DMS 273 (cell line): Measurements from ENCODE around the gene FYTTD1.

Source experiments
- DNase-seq: peaks from one replicate; lab custom pipeline; 2025; ENCODE audit not compliant: unreplicated experiment; lab: John Stamatoyannopoulos, UW

The FYTTD1 gene

DNA sequence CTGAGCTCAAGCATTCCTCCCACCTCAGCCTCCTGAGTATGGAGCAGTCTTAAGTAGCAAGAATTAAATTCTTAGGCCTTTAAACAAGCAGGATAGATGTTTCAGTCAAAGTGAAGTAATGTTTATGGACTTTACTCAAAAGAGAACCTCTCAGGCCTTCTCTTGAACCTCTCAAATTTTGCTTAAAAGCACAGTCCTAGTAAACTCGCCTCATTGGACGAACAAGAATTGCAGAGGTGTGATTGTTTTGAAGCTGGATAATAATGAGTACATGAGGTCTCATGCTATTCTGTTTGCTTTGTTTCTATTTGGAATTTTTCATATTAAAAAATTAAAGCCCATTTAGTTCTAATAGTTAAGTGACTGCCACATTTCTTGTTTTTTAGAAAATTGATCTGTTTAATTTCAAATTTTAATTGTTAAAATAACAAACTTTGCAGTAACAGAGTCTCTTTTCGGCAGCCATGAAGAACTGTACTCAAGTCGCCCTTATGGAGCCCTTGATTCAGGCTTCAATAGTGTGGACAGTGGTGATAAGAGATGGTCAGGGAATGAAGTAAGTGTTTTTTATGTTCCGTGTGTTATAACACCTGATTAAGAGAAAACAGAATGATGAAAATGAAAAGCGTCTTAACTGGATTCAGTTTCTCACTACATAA is 80.8 kb downstream of the FYTTD1 start:
- DNase-seq: no peak

DNA sequence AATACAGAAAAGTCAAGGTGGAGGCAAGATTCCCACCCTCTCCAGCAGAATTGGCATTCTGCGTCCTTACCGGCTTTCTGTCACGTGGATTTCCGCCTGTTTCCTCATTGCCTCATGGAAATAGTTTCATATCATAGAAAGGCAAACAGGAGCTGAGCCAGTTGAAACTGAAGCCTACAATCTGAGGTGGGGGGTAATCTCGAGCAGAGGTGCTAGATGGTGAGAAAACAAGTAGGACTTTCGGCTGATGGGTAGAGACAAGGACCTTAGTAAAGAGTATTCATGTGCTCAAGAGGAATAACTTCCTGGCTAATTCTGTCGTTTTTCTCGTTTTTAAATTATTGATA is 81.3 kb downstream of the FYTTD1 start:
- DNase-seq: no peak

DNA sequence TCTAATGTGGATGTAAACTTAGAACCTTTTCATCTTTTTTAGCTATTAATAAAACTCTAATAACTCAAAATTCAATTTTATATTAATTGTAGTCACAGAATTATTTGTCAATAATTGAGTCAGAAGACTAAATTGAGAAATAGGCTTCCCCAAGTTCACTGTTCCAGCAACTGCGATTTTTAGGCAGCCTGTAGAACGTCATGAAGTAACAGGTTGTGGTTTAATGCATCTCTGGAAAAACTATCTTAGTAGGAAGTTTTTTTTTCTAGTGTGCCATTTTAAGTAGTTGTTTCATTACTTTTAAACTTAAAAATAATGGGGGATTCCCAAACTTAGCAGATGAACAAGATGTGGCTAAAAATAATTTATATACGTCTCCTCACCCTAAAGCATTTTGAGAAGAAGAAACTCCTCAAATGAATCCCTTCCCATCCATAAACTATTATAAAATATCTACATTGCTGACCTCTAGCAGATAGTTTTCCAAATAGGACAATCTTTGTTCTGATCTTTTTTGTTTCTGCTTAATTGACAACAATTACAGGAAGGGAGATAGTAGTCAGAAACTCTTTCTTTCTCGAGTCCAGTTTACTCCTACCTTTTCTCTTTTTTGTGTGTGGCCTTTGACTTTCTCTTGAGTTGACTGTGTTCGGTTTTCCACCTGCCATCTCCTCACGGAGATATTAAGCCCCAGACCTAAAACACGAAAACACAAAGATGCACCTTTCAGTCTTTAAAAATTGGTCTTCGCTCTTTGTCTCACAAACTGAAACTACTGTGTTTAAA is 84.4 kb downstream of the FYTTD1 start:
- no peak for DNase-seq

DNA sequence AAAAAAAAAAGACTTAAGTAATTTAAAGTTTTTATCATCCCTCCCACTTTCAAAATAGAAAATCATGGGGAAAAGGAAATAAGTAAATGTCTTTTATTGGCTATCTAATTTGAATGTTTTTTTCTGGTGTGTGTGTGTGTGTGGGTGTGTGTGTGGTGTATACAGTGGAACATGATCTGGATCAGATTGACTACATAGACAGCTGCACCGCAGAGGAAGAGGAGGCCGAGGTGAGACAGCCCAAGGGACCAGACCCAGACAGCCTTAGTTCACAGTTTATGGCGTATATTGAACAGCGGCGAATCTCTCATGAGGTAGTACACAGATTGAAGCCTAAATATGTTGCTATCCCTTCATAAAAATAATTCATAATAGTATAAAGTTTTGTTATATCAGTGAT is 85.8 kb downstream of the FYTTD1 start:
- DNase-seq: no peak

DNA sequence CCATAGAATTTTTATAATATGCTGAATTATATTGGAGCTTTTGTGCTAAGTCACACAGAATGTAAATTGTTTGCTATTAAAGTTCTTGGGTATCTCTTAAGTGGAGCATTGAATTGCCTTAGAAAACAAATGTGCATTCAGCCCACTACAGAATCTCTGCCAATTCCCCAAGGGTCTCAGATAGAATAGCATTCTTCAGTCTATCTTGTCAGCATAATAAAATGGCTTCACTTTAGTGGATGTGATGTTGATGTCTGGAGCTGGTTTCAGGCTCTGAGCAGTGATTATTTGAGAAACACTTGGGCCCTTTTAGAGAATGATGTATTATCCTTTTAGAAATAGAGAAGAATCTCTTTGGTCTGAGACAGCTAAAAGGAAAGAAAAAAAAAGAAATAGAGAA is 86.6 kb downstream of the FYTTD1 start:
- no peak for DNase-seq
